Uterus (tissue), 4 donors: ENCODE data around the gene CDC42EP3. TPM values are rescaled to one million over a fixed set of nuclear protein-coding genes. Genes with fewer than 3 reads are reported as not detected.

Source experiments
- DNase-seq, 2 donors: peaks; one replicate each; pipeline ENCODE4 v3.0.0-alpha.2; 2019 to 2020
- H3K27ac ChIP-seq, 2 donors: fragments of 200-600 bp; sonication (generic); 1 replicate in 1 of 2; 2 replicates in 1 of 2; pipeline ENCODE4 v1.5.1; 2016 to 2018
- H3K27me3 ChIP-seq, 2 donors: fragments of 200-600 bp; sonication (generic); one replicate each; pipeline ENCODE4 v1.5.1; 2018 to 2019; ENCODE audit warnings: control low read depth in 1 of 2
- H3K36me3 ChIP-seq, 2 donors: fragments of 200-600 bp; sonication (generic); one replicate each; pipeline ENCODE4 v1.5.1; 2019; ENCODE audit warnings: control low read depth in 1 of 2
- H3K4me1 ChIP-seq, 2 donors: fragments of 200-600 bp; sonication (generic); one replicate each; pipeline ENCODE4 v1.5.1; 2018 to 2019; ENCODE audit warnings: control low read depth in 1 of 2
- H3K4me3 ChIP-seq, 2 donors: fragments of 200-600 bp; sonication (generic); 1 replicate in 1 of 2; 2 replicates in 1 of 2; pipeline ENCODE4 v1.5.1; 2018 to 2019; ENCODE audit warnings: mild to moderate bottlenecking in 1 of 2
- H3K9me3 ChIP-seq, 2 donors: fragments of 200-600 bp; sonication (generic); one replicate each; pipeline ENCODE4 v1.5.1; 2019; ENCODE audit warnings: control low read depth in 1 of 2
- CTCF ChIP-seq, 4 experiments: fragments of 200-600 bp in 2 of 4; fragments of 450-650 bp in 2 of 4; sonication (generic) in 2 of 4; IDR thresholded peaks; one replicate each; pipeline ENCODE4 v1.5.1; 2016 to 2019; ENCODE audit warnings: antibody characterized with exemption in 4 of 4, mild to moderate bottlenecking in 2 of 4, moderate library complexity in 1 of 4
- POLR2A ChIP-seq, 2 donors: fragments of 450-650 bp; IDR thresholded peaks; one replicate each; pipeline ENCODE4 v1.6.1; 2016; ENCODE audit warnings: antibody characterized with exemption in 2 of 2, mild to moderate bottlenecking in 1 of 2, moderate library complexity in 1 of 2
- intact Hi-C: fragments of 100-400 bp; cut with DNase I; formaldehyde crosslinking; loops from one replicate; pipeline ENCODE4 v1.15.1; 2023; ENCODE audit warnings: low total_unique reads
- total RNA-seq, 4 donors: library from RNA; depleted of rRNA in 3 of 4; stranded (reverse); fragments of >200 nt in 3 of 4; gene quantifications; one replicate each; pipeline versions ENCODE4 v1.1.0 to v1.2.4, GENCODE V29; 2014 to 2023
- donor health status: DM: yes; HTN: yes; CAD: no.

CDC42EP3 gene
- total RNA-seq, 4 donors from 2014 or later = 24.7 to 93.0 (median 57.3) TPM

GRCh38 chr2:37631698-37632097, 39.7 kb downstream of the CDC42EP3 start:
- Histone ChIP-seq H3K4me1 (no peaks in the 10 kb centered on the region), H3K27ac (no peak overlapping the region), H3K4me3 (no peak overlapping the region), H3K27me3 (no peaks in the 10 kb centered on the region), H3K9me3 (no peaks in the 10 kb centered on the region), H3K36me3 (no peaks in the 10 kb centered on the region)
- intact Hi-C loops = no loop called here
- no peak for DNase-seq
- no peak for TF ChIP-seq POLR2A (IDR thresholded peaks at IDR 0.05)
- TF ChIP-seq CTCF (IDR thresholded peaks at IDR 0.05) = no peak

GRCh38 chr2:37631292-37631691, 40.1 kb downstream of the CDC42EP3 start:
- intact Hi-C loops = no loop called here
- DNase-seq = no peak
- TF ChIP-seq CTCF (IDR thresholded peaks at IDR 0.05) (no peak), POLR2A (IDR thresholded peaks at IDR 0.05) (no peak)
- no peaks in the 10 kb centered on the region for H3K36me3 ChIP-seq
- H3K4me1 ChIP-seq = no peaks in the 10 kb centered on the region
- H3K9me3 ChIP-seq = no peaks in the 10 kb centered on the region
- H3K27ac ChIP-seq = no peak overlapping the region
- no peaks in the 10 kb centered on the region for H3K27me3 ChIP-seq
- no peak overlapping the region for H3K4me3 ChIP-seq

GRCh38 chr2:37630776-37631175, 40.7 kb downstream of the CDC42EP3 start:
- no peaks in the 10 kb centered on the region for H3K4me1 ChIP-seq
- intact Hi-C loops = no loop called here
- no peaks in the 10 kb centered on the region for H3K36me3 ChIP-seq
- H3K9me3 ChIP-seq = no peaks in the 10 kb centered on the region
- no peak overlapping the region for H3K4me3 ChIP-seq
- no peak for TF ChIP-seq POLR2A (IDR thresholded peaks at IDR 0.05)
- no peak for TF ChIP-seq CTCF (IDR thresholded peaks at IDR 0.05)
- no peaks in the 10 kb centered on the region for H3K27me3 ChIP-seq
- no peak overlapping the region for H3K27ac ChIP-seq
- DNase-seq = no peak

GRCh38 chr2:37630301-37630700, 41.1 kb downstream of the CDC42EP3 start:
- H3K4me1 ChIP-seq = no peaks in the 10 kb centered on the region
- no peak for DNase-seq
- intact Hi-C loops = no loop called here
- H3K9me3 ChIP-seq = no peaks in the 10 kb centered on the region
- no peak overlapping the region for H3K27ac ChIP-seq
- H3K27me3 ChIP-seq = no peaks in the 10 kb centered on the region
- TF ChIP-seq POLR2A (IDR thresholded peaks at IDR 0.05) (no peak), CTCF (IDR thresholded peaks at IDR 0.05) (no peak)
- H3K4me3 ChIP-seq = no peak overlapping the region
- H3K36me3 ChIP-seq = no peaks in the 10 kb centered on the region

- no peak overlapping the region for H3K27ac ChIP-seq
- H3K36me3 ChIP-seq = no peaks in the 10 kb centered on the region
- no peak overlapping the region for H3K4me3 ChIP-seq
- no peaks in the 10 kb centered on the region for H3K27me3 ChIP-seq
- no peak for TF ChIP-seq CTCF (IDR thresholded peaks at IDR 0.05)
- no peak for TF ChIP-seq POLR2A (IDR thresholded peaks at IDR 0.05)
- intact Hi-C loops = no loop called here
- H3K9me3 ChIP-seq = no peaks in the 10 kb centered on the region
- no peaks in the 10 kb centered on the region for H3K4me1 ChIP-seq
- DNase-seq = no peak
Observed at GRCh38 chr2:37629529-37629928, 41.9 kb downstream of the CDC42EP3 start.
